Measurements from ENCODE around the gene SLC2A5. TPM values are rescaled to one million over a fixed set of nuclear protein-coding genes. Genes with fewer than 3 reads are reported as not detected.
A peak's percentile ranks its signal among the peaks of the same experiment; 100 is the strongest.

Gene SLC2A5
- total and polyA plus RNA-seq, 9 of the 15 experiments (the other 6 are each of a cell fraction or from before 2014, with no cell fraction given), result 0.08 TPM; not detected in 8

DNA sequence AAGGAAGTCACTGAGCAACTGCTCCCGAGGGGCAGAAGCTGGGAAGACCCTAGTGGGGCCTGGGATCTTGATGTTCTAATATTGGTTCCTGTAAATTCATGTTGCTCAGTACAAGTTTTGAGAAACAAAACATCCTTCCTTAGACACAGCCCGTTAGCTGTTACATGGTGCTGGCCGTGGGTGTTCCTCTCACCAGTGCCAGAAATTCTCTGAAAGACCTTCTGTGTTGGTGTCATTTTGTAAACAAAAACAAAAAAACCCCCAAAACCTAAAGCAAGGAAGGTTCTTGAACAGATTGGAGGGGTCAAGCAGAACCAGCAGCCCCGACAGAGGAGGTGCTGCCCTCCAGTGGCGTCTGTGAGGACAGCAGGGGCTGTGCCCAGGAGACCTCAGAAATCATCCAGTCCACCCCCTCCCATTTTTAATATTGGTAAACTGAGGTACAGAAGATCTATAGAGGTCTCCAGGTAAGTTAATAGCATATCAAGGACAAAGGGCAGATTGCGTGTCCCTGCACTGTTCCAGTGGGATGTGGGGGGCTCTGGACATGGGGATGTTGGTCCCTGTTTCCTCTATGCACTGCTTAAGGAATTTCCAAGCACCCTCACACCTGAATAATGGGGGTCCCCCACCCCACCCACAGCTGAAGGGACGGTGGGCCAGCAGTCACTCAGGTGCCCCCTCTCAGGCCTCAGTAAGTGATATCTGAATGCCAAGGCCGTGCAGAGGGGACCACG lies 81.4 kb downstream of the SLC2A5 start (continued):
- TF ChIP-seq CAMTA2 (CRISPR knock-in tag; conservative IDR thresholded peaks at IDR 0.05) (no peak), ZKSCAN1 (IDR thresholded peaks at IDR 0.05; ENCODE audit: low read depth, low read length) (no peak), GABPB2 (CRISPR knock-in tag; conservative IDR thresholded peaks at IDR 0.05) (no peak), KLF6 (CRISPR knock-in tag; IDR thresholded peaks at IDR 0.05; ENCODE audit: borderline replicate concordance) (no peak), ESRRA (IDR thresholded peaks at IDR 0.05; ENCODE audit: borderline replicate concordance, low read depth) (0 out of 2 replicates have a peak, but pooled peaks have one; percentile 9), NFXL1 (CRISPR knock-in tag; IDR thresholded peaks at IDR 0.05) (no peak), ZNF134 (CRISPR knock-in tag; conservative IDR thresholded peaks at IDR 0.05) (no peak), NFE2L1 (tag; IDR thresholded peaks at IDR 0.05; ENCODE audit: borderline replicate concordance, low read depth) (no peak), HEY1 (CRISPR knock-in tag; IDR thresholded peaks at IDR 0.05; ENCODE audit: borderline replicate concordance) (no peak), NR2C1 (IDR thresholded peaks at IDR 0.05) (no peak), NR2C1 (tag; IDR thresholded peaks at IDR 0.05) (no peak), ZNF282 (CRISPR knock-in tag; IDR thresholded peaks at IDR 0.05) (no peak), SUPT5H (IDR thresholded peaks at IDR 0.05) (no peak), KDM4B (IDR thresholded peaks at IDR 0.05; ENCODE audit: borderline replicate concordance in 2 of 2, low read depth in 1 of 2) (no peak), TEAD4 (IDR thresholded peaks at IDR 0.05; ENCODE audit: low read length) (no peak), TEAD4 (CRISPR knock-in tag; IDR thresholded peaks at IDR 0.05; ENCODE audit: borderline replicate concordance) (no peak), NRF1 (conservative IDR thresholded peaks at IDR 0.05 in 1 of 2, IDR thresholded peaks at IDR 0.05 in 1 of 2) (no peak), ZNF197 (CRISPR knock-in tag; IDR thresholded peaks at IDR 0.05; ENCODE audit: low read depth) (no peak)
- TF ChIP-seq, protein P1, sequence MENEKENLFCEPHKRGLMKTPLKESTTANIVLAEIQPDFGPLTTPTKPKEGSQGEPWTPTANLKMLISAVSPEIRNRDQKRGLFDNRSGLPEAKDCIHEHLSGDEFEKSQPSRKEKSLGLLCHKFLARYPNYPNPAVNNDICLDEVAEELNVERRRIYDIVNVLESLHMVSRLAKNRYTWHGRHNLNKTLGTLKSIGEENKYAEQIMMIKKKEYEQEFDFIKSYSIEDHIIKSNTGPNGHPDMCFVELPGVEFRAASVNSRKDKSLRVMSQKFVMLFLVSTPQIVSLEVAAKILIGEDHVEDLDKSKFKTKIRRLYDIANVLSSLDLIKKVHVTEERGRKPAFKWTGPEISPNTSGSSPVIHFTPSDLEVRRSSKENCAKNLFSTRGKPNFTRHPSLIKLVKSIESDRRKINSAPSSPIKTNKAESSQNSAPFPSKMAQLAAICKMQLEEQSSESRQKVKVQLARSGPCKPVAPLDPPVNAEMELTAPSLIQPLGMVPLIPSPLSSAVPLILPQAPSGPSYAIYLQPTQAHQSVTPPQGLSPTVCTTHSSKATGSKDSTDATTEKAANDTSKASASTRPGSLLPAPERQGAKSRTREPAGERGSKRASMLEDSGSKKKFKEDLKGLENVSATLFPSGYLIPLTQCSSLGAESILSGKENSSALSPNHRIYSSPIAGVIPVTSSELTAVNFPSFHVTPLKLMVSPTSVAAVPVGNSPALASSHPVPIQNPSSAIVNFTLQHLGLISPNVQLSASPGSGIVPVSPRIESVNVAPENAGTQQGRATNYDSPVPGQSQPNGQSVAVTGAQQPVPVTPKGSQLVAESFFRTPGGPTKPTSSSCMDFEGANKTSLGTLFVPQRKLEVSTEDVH (IDR thresholded peaks at IDR 0.05; ENCODE audit: low read depth, partially characterized antibody), result no peak
- TF ChIP-seq, protein P2, sequence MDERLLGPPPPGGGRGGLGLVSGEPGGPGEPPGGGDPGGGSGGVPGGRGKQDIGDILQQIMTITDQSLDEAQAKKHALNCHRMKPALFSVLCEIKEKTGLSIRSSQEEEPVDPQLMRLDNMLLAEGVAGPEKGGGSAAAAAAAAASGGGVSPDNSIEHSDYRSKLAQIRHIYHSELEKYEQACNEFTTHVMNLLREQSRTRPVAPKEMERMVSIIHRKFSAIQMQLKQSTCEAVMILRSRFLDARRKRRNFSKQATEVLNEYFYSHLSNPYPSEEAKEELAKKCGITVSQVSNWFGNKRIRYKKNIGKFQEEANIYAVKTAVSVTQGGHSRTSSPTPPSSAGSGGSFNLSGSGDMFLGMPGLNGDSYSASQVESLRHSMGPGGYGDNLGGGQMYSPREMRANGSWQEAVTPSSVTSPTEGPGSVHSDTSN (CRISPR knock-in tag; IDR thresholded peaks at IDR 0.05; ENCODE audit: low read depth), result no peak
- TF ChIP-seq, protein P2 (tag; conservative IDR thresholded peaks at IDR 0.05; ENCODE audit: low read depth), result no peak
- TF ChIP-seq, protein P3, sequence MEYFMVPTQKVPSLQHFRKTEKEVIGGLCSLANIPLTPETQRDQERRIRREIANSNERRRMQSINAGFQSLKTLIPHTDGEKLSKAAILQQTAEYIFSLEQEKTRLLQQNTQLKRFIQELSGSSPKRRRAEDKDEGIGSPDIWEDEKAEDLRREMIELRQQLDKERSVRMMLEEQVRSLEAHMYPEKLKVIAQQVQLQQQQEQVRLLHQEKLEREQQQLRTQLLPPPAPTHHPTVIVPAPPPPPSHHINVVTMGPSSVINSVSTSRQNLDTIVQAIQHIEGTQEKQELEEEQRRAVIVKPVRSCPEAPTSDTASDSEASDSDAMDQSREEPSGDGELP (CRISPR knock-in tag; IDR thresholded peaks at IDR 0.05; ENCODE audit: borderline replicate concordance), result 0 out of 2 replicates have a peak, but pooled peaks have one; percentile 20
